Fibroblast of lung (primary cell): ENCODE results near the gene PSD4. TPM values are rescaled to one million over a fixed set of nuclear protein-coding genes. Genes with fewer than 3 reads are reported as not detected.

Source experiments
- DNase-seq, 2 donors: peaks; one replicate each; pipeline versions ENCODE4 v3.0.0 to v3.0.0-alpha.2; 2010; ENCODE audit warnings: low read depth in 2 of 2
- H2AFZ ChIP-seq: 2 replicates; pipeline ENCODE4 v1.5.1; 2012; ENCODE audit warnings: low read length, control low read depth, inconsistent platforms
- H3K27ac ChIP-seq: 2 replicates; pipeline ENCODE4 v1.5.1; 2011; ENCODE audit warnings: low read length, control low read depth; ENCODE audit not compliant: insufficient read depth
- H3K27me3 ChIP-seq: 2 replicates; pipeline ENCODE4 v1.5.1; 2011; ENCODE audit warnings: mild to moderate bottlenecking, low read length; ENCODE audit not compliant: control insufficient read depth, insufficient read depth
- H3K36me3 ChIP-seq: 2 replicates; pipeline ENCODE4 v1.5.1; 2011; ENCODE audit warnings: low read length; ENCODE audit not compliant: control insufficient read depth, insufficient read depth
- H3K4me1 ChIP-seq: 2 replicates; pipeline ENCODE4 v1.5.1; 2011; ENCODE audit warnings: low read length; ENCODE audit not compliant: control insufficient read depth, insufficient read depth; ENCODE audit errors: extremely low read depth
- H3K4me2 ChIP-seq: 2 replicates; pipeline ENCODE4 v1.5.1; 2011; ENCODE audit warnings: low read length, control low read depth; ENCODE audit not compliant: insufficient read depth; ENCODE audit errors: extremely low read depth
- H3K4me3 ChIP-seq, 4 experiments: fragments of 200-600 bp in 1 of 4; sonication (generic) in 1 of 4; replicated peaks in 1 of 4; 2 replicates each; pipeline ENCODE4 v1.5.1; 2011 to 2016; ENCODE audit warnings: low read length in 4 of 4, low read depth in 3 of 4, mild to moderate bottlenecking in 3 of 4, control low read depth in 2 of 4, inconsistent platforms in 1 of 4, mixed read lengths in 1 of 4; ENCODE audit not compliant: insufficient read depth in 1 of 4; ENCODE audit errors: control extremely low read depth in 1 of 4
- H3K79me2 ChIP-seq: 2 replicates; pipeline ENCODE4 v1.5.1; 2012; ENCODE audit warnings: mild to moderate bottlenecking, low read length, inconsistent platforms; ENCODE audit not compliant: control insufficient read depth, insufficient read depth
- H3K9ac ChIP-seq: 2 replicates; pipeline ENCODE4 v1.5.1; 2011; ENCODE audit warnings: mild to moderate bottlenecking, low read length, control low read depth; ENCODE audit not compliant: insufficient read depth
- H3K9me3 ChIP-seq: 2 replicates; pipeline ENCODE4 v1.5.1; 2012; ENCODE audit warnings: low read depth, low read length; ENCODE audit not compliant: control insufficient read depth, insufficient read depth
- H4K20me1 ChIP-seq: 2 replicates; pipeline ENCODE4 v1.5.1; 2011; ENCODE audit warnings: low read length; ENCODE audit not compliant: control insufficient read depth, insufficient read depth; ENCODE audit errors: extremely low read depth
- CTCF ChIP-seq, 2 donors: IDR thresholded peaks in 1 of 2; conservative IDR thresholded peaks in 1 of 2; 1 replicate in 1 of 2; 2 replicates in 1 of 2; pipeline ENCODE4 v1.5.1; 2011 to 2012; ENCODE audit warnings: low read length in 2 of 2, control low read depth in 1 of 2, inconsistent platforms in 1 of 2, low read depth in 1 of 2, mild to moderate bottlenecking in 1 of 2
- EZH2 ChIP-seq: IDR thresholded peaks from 2 replicates; pipeline ENCODE4 v1.5.1; 2012; ENCODE audit warnings: low read length, control low read depth, mild to moderate bottlenecking; ENCODE audit errors: missing control alignments
- polyA plus RNA-seq, 2 donors: library from polyadenylated mRNA; depleted of rRNA in 1 of 2; stranded (reverse) in 1 of 2; unstranded in 1 of 2; fragments of >200 nt; gene quantifications; 2 replicates each; pipeline ENCODE4 v1.2.1, GENCODE V29; 2011 to 2012; ENCODE audit warnings: missing spikeins in 1 of 2
- total RNA-seq: library from RNA; depleted of rRNA; stranded (reverse); fragments of >200 nt; gene quantifications from 2 replicates; pipeline ENCODE4 v1.2.1, GENCODE V29; 2014

Gene PSD4
- total and polyA plus RNA-seq, 2 donors (not counting 1 experiment from before 2014, with no cell fraction given), result 1.0 to 6.1 TPM

GRCh38 chr2:113169586-113169985 is 4.2 kb upstream of the PSD4 start:
- no peak overlapping the region for H3K9ac ChIP-seq
- no peak for TF ChIP-seq EZH2
- no peak for TF ChIP-seq CTCF (conservative IDR thresholded peaks at IDR 0.05 in 1 of 2, IDR thresholded peaks at IDR 0.05 in 1 of 2; ENCODE audit: low read depth in 1 of 2, low read length in 2 of 2)
- H3K27ac ChIP-seq, result no peak overlapping the region
- H3K9me3 ChIP-seq, result no peaks in the 10 kb centered on the region
- no peak overlapping the region for H3K4me3 ChIP-seq
- H3K36me3 ChIP-seq, result no peaks in the 10 kb centered on the region
- no peaks in the 10 kb centered on the region for H4K20me1 ChIP-seq
- no peak for DNase-seq
- H3K27me3 ChIP-seq, result no peaks in the 10 kb centered on the region
- H3K4me2 ChIP-seq, result no peak overlapping the region
- H2AFZ ChIP-seq, result no peak overlapping the region
- no peaks in the 10 kb centered on the region for H3K79me2 ChIP-seq
- H3K4me1 ChIP-seq, result no peaks in the 10 kb centered on the region

GRCh38 chr2:113171334-113172075 is 2.3 kb upstream of the PSD4 start:
- no peak for TF ChIP-seq CTCF (conservative IDR thresholded peaks at IDR 0.05 in 1 of 2, IDR thresholded peaks at IDR 0.05 in 1 of 2; ENCODE audit: low read depth in 1 of 2, low read length in 2 of 2)
- no peak for TF ChIP-seq EZH2

GRCh38 chr2:113172721-113173541 is 840 bp upstream of the PSD4 start:
- TF ChIP-seq CTCF (conservative IDR thresholded peaks at IDR 0.05 in 1 of 2, IDR thresholded peaks at IDR 0.05 in 1 of 2; ENCODE audit: low read depth in 1 of 2, low read length in 2 of 2) (no peak), EZH2 (no peak)

More at GRCh38 chr2:113171334-113172075, 2.3 kb upstream of the PSD4 start:
- no peak overlapping the region for H3K27ac ChIP-seq
- no peak overlapping the region for H2AFZ ChIP-seq
- no peaks in the 10 kb centered on the region for H3K4me1 ChIP-seq
- H3K9ac ChIP-seq, result no peak overlapping the region
- H4K20me1 ChIP-seq, result no peaks in the 10 kb centered on the region
- no peaks in the 10 kb centered on the region for H3K27me3 ChIP-seq
- no peaks in the 10 kb centered on the region for H3K36me3 ChIP-seq
- no peak overlapping the region for H3K4me3 ChIP-seq
- no peaks in the 10 kb centered on the region for H3K9me3 ChIP-seq
- DNase-seq, result no peak
- H3K4me2 ChIP-seq, result no peak overlapping the region
- H3K79me2 ChIP-seq, result no peaks in the 10 kb centered on the region

More at GRCh38 chr2:113172721-113173541, 840 bp upstream of the PSD4 start:
- no peaks in the 10 kb centered on the region for H3K9me3 ChIP-seq
- H3K4me2 ChIP-seq, result no peak overlapping the region
- no peak overlapping the region for H3K9ac ChIP-seq
- H2AFZ ChIP-seq, result no peak overlapping the region
- no peaks in the 10 kb centered on the region for H3K4me1 ChIP-seq
- H3K27me3 ChIP-seq, result no peaks in the 10 kb centered on the region
- DNase-seq, result no peak
- no peak overlapping the region for H3K27ac ChIP-seq
- H4K20me1 ChIP-seq, result no peaks in the 10 kb centered on the region
- no peaks in the 10 kb centered on the region for H3K79me2 ChIP-seq
- no peaks in the 10 kb centered on the region for H3K36me3 ChIP-seq
- no peak overlapping the region for H3K4me3 ChIP-seq
